Activated CD4-positive, alpha-beta memory T cell treated with anti-CD3 and anti-CD28 coated beads for 36 hours (primary cell): ENCODE results near the gene ATP8A2. TPM values are rescaled to one million over a fixed set of nuclear protein-coding genes. Genes with fewer than 3 reads are reported as not detected.

ENCODE experiments used
- CTCF ChIA-PET: fragments of 350-600 bp; sonication (Branson Sonifier 250); formaldehyde crosslinking; loops from one replicate; lab custom pipeline; 2021; ENCODE audit warnings: antibody characterized with exemption, inconsistent platforms; lab: Charles Lee
- POLR2A ChIA-PET: fragments of 350-600 bp; sonication (Branson Sonifier 250); formaldehyde crosslinking; loops from one replicate; lab custom pipeline; 2021; ENCODE audit warnings: antibody characterized with exemption; lab: Charles Lee
- DNase-seq: peaks from one replicate; pipeline ENCODE4 v3.0.0-alpha.2; 2020
- H3K27ac Mint-ChIP-seq: one replicate; pipeline ENCODE4 v1.8.0; 2021; ENCODE audit warnings: mixed read lengths
- H3K27me3 Mint-ChIP-seq: one replicate; pipeline ENCODE4 v1.8.0; 2021; ENCODE audit warnings: mixed read lengths
- H3K36me3 Mint-ChIP-seq: one replicate; pipeline ENCODE4 v1.8.0; 2021; ENCODE audit warnings: mixed read lengths
- H3K4me1 Mint-ChIP-seq: one replicate; pipeline ENCODE4 v1.8.0; 2021; ENCODE audit warnings: low read depth, mixed read lengths
- H3K4me3 Mint-ChIP-seq: one replicate; pipeline ENCODE4 v1.8.0; 2021; ENCODE audit warnings: mild to moderate bottlenecking, mixed read lengths
- H3K9me3 Mint-ChIP-seq: one replicate; pipeline ENCODE4 v1.8.0; 2021; ENCODE audit warnings: mixed read lengths
- intact Hi-C: fragments of 100-400 bp; cut with micrococcal nuclease; formaldehyde crosslinking; loops from one replicate; pipeline ENCODE4 v1.15.1; 2023
- total RNA-seq, 2 experiments: library from RNA; stranded (reverse); gene quantifications; one replicate each; pipeline ENCODE4 v1.2.3, GENCODE V29; 2021

The ATP8A2 gene
- total RNA-seq, 2 experiments from 2014 or later = 0.22 to 0.29 TPM

GRCh38 chr13:25365720-25366235 lies 6.0 kb upstream of the ATP8A2 start:
- H3K36me3 Mint-ChIP-seq = no peaks in the 10 kb centered on the region
- CTCF ChIA-PET = interaction anchor here (1.4 to 1.6 kb wide), 2 partner anchors 9 to 10 kb away, joined by 6 to 7 read pairs; no protein-coding TSS in a partner anchor
- no peaks in the 10 kb centered on the region for H3K4me1 Mint-ChIP-seq
- no peak overlapping the region for H3K4me3 Mint-ChIP-seq
- intact Hi-C loops = no loop called here
- DNase-seq = no peak
- H3K27ac Mint-ChIP-seq = no peak overlapping the region
- no peaks in the 10 kb centered on the region for H3K9me3 Mint-ChIP-seq
- POLR2A ChIA-PET = interaction anchor here (0.6 kb wide), 1 partner anchor 54 kb away, joined by 3 read pairs; no protein-coding TSS in a partner anchor
- peaks cover 26% of the 10 kb centered on the region for H3K27me3 Mint-ChIP-seq

- no peaks in the 10 kb centered on the region for H3K36me3 Mint-ChIP-seq
- H3K27ac Mint-ChIP-seq = no peak overlapping the region
- H3K9me3 Mint-ChIP-seq = no peaks in the 10 kb centered on the region
- intact Hi-C loops = no loop called here
- DNase-seq = no peak
- ChIA-PET CTCF (no interaction called here), POLR2A (no interaction called here)
- H3K4me1 Mint-ChIP-seq = peaks cover 9% of the 10 kb centered on the region
- H3K4me3 Mint-ChIP-seq = peak overlapping the region; percentile 48
- peaks cover 56% of the 10 kb centered on the region for H3K27me3 Mint-ChIP-seq
Observed at GRCh38 chr13:25371158-25371874, 458 bp upstream of the ATP8A2 start.

- no peak for DNase-seq
- intact Hi-C loops = no loop called here
- peak overlapping the region; percentile 14 for H3K4me3 Mint-ChIP-seq
- H3K36me3 Mint-ChIP-seq = no peaks in the 10 kb centered on the region
- H3K9me3 Mint-ChIP-seq = no peaks in the 10 kb centered on the region
- H3K4me1 Mint-ChIP-seq = peaks cover 9% of the 10 kb centered on the region
- peaks cover 50% of the 10 kb centered on the region for H3K27me3 Mint-ChIP-seq
- CTCF ChIA-PET = interaction anchor here (0.7 kb wide), 1 partner anchor 57 kb away, joined by 3 read pairs; no protein-coding TSS in a partner anchor
- no peak overlapping the region for H3K27ac Mint-ChIP-seq
- POLR2A ChIA-PET = no interaction called here
Observed at GRCh38 chr13:25372284-25373081, 709 bp downstream of the ATP8A2 start.

DNA sequence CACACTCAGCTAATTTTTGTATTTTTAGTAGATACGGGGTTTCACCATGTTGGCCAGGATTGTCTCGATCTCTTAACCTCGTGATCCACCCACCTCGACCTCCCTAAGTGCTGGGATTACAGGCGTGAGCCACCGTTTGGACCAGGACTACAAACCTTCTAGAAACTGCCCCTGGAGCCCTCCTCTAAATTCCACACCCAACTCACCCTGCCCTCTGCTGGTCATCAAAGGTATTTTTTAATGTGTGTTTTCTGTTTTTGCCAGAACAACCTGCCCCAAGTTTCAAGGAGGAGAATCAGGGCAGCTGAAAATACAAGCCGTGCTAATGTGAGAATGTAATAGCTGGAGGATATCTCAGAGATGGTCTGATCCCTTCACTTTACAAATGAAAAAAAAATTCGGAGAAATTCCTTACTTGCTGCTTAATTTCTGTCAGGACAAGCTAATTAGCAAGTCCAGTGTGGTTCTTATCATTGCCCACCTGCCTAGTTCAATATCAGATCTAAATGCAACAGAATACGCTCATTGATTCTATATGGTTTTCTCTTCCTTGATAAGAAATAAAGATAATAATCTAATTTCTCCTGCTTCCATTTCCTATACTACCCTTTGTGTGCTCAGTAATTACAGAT lies 4.1 kb downstream of the ATP8A2 start:
- POLR2A ChIA-PET = no interaction called here
- peak; percentile 30 for DNase-seq
- CTCF ChIA-PET = interaction anchor here (0.6 to 3.3 kb wide), 27 partner anchors 9 to 1789 kb away, joined by 3 to 13 read pairs (median 4); no protein-coding TSS in a partner anchor
- no peak overlapping the region for H3K27ac Mint-ChIP-seq
- peaks cover 9% of the 10 kb centered on the region for H3K4me1 Mint-ChIP-seq
- H3K4me3 Mint-ChIP-seq = no peak overlapping the region
- intact Hi-C loops = loop anchor here (2.0 kb wide), 3 partner anchors 143 to 371 kb away; no protein-coding TSS in a partner anchor
- no peaks in the 10 kb centered on the region for H3K36me3 Mint-ChIP-seq
- H3K9me3 Mint-ChIP-seq = no peaks in the 10 kb centered on the region
- H3K27me3 Mint-ChIP-seq = peaks cover 44% of the 10 kb centered on the region

DNA sequence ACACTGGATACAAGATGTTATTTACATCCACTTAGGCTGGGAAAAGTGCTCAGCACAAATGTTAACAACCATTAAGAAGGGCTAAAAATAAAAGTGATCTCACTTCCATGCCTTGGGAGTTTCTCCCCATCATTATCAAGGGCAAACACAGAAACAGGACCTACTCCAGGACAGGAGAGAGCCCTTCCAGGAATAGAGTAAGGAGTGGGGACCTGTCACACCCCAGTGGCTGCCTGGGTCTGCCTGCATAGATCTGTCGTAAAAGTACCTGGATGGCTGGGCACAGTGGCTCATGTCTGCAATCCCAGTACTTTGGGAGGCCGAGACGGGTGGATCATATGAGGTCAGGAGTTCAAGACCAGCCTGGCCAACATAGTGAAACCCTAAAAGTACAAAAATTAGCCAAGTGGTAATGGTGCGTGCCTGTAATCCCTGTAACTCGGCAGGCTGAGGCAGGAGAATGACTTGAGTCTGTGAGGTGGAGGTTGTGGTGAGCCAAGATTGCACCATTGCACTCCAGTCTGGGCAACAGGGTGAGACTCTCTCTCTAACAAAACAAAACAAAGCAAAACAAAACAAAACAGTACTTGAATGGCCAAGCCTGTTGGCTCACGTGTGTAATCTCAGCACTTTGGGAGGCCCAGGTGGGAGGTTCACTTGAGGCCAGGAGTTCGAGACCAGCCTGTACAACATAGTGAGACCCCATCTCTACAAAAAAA lies 5.6 kb downstream of the ATP8A2 start:
- Mint-ChIP-seq H3K27me3 (peaks cover 42% of the 10 kb centered on the region), H3K9me3 (no peaks in the 10 kb centered on the region), H3K4me3 (no peak overlapping the region), H3K4me1 (peaks cover 4% of the 10 kb centered on the region), H3K27ac (no peak overlapping the region), H3K36me3 (no peaks in the 10 kb centered on the region)
- CTCF ChIA-PET = interaction anchor here (2.8 kb wide), 1 partner anchor 8 kb away, joined by 13 read pairs; no protein-coding TSS in a partner anchor
- POLR2A ChIA-PET = no interaction called here
- no peak for DNase-seq
- intact Hi-C loops = no loop called here

GRCh38 chr13:25378528-25378927 lies 6.8 kb downstream of the ATP8A2 start:
- Mint-ChIP-seq H3K27ac (no peak overlapping the region), H3K36me3 (no peaks in the 10 kb centered on the region), H3K27me3 (peaks cover 33% of the 10 kb centered on the region), H3K4me1 (peaks cover 4% of the 10 kb centered on the region), H3K4me3 (no peak overlapping the region), H3K9me3 (no peaks in the 10 kb centered on the region)
- intact Hi-C loops = no loop called here
- no peak for DNase-seq
- ChIA-PET POLR2A (no interaction called here), CTCF (no interaction called here)

DNA sequence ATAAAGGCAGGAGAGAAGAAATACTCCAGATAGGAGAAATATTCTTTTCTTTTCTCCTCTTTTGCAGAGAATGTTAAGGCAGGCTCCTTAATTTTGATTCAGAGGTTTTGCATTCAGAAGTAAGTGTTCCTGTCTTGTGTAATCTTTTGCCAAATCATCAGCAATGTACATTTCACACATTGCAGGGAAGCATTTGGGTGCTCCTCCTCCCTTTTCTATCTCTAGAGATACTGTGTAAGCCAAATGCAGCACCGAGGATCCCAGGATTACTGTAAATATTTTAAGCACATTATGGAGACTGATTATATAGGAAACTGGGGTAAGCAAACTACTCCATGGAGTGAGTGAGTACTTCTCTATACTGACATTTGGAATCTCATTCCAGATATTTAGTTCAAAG lies 7.2 kb downstream of the ATP8A2 start:
- no peaks in the 10 kb centered on the region for H3K9me3 Mint-ChIP-seq
- POLR2A ChIA-PET = no interaction called here
- CTCF ChIA-PET = no interaction called here
- H3K36me3 Mint-ChIP-seq = no peaks in the 10 kb centered on the region
- intact Hi-C loops = no loop called here
- no peak overlapping the region for H3K27ac Mint-ChIP-seq
- no peak overlapping the region for H3K4me3 Mint-ChIP-seq
- peaks cover 4% of the 10 kb centered on the region for H3K4me1 Mint-ChIP-seq
- DNase-seq = no peak
- peaks cover 30% of the 10 kb centered on the region for H3K27me3 Mint-ChIP-seq

DNA sequence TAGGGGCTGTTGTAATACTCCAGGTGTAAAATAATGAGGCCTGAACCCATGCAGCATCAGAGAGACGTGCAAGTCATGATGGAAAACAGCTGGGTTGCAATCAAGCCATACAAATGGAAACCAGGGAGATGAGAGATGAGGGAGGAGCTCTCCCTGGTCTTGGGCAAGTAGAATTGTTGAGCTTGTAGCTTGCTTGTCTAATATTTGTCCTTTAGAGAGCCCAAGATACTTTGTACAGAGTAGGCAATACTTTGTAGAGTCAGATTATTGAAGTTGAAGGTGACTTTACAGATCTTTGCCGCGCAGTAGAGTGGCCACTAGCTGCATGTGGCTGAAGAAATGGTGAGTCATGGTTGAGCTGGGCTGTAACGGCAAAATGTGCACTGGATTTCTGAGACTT lies 8.3 kb downstream of the ATP8A2 start:
- Mint-ChIP-seq H3K27me3 (peaks cover 24% of the 10 kb centered on the region), H3K27ac (no peak overlapping the region), H3K36me3 (no peaks in the 10 kb centered on the region), H3K4me1 (peaks cover 2% of the 10 kb centered on the region), H3K4me3 (no peak overlapping the region), H3K9me3 (no peaks in the 10 kb centered on the region)
- no peak for DNase-seq
- CTCF ChIA-PET = no interaction called here
- intact Hi-C loops = no loop called here
- POLR2A ChIA-PET = interaction anchor here (0.6 kb wide), 1 partner anchor 487 kb away, joined by 3 read pairs; no protein-coding TSS in a partner anchor

GRCh38 chr13:25380741-25381324 lies 9.1 kb downstream of the ATP8A2 start:
- Mint-ChIP-seq H3K9me3 (no peaks in the 10 kb centered on the region), H3K4me1 (no peaks in the 10 kb centered on the region), H3K36me3 (no peaks in the 10 kb centered on the region), H3K27ac (no peak overlapping the region), H3K27me3 (peaks cover 21% of the 10 kb centered on the region), H3K4me3 (no peak overlapping the region)
- DNase-seq = no peak
- POLR2A ChIA-PET = no interaction called here
- CTCF ChIA-PET = no interaction called here
- intact Hi-C loops = no loop called here

GRCh38 chr13:25384758-25385410 lies 13.1 kb downstream of the ATP8A2 start:
- CTCF ChIA-PET = interaction anchor here (2.8 kb wide), 1 partner anchor 9 kb away, joined by 13 read pairs; no protein-coding TSS in a partner anchor
- Mint-ChIP-seq H3K9me3 (no peaks in the 10 kb centered on the region), H3K4me1 (no peaks in the 10 kb centered on the region), H3K36me3 (no peaks in the 10 kb centered on the region), H3K4me3 (no peak overlapping the region), H3K27ac (no peak overlapping the region), H3K27me3 (peaks cover 29% of the 10 kb centered on the region)
- no peak for DNase-seq
- intact Hi-C loops = no loop called here
- POLR2A ChIA-PET = no interaction called here

DNA sequence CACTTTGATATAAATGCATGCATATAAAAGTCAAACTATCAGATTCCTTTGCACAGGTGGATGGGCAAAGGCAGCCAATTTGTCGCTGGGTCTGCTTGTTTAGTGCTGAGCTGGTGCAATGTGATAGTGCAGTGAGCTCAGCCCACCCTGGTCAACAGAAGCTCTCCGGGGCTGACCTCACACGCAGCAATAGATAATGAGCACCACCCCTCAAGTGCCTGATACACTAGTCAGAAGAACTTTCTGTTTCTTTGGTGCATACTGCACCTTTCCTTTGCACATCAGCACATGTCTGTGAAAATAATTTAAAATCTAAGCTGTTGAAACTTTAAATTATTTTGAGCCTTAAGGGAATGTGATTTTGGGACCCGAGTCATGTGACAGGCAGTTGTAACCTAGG lies 20.2 kb downstream of the ATP8A2 start:
- Mint-ChIP-seq H3K9me3 (no peaks in the 10 kb centered on the region), H3K4me3 (no peak overlapping the region), H3K27ac (no peak overlapping the region), H3K27me3 (peaks cover 21% of the 10 kb centered on the region), H3K4me1 (no peaks in the 10 kb centered on the region), H3K36me3 (no peaks in the 10 kb centered on the region)
- CTCF ChIA-PET = interaction anchor here (2.5 kb wide), 1 partner anchor 17 kb away, joined by 13 read pairs; no protein-coding TSS in a partner anchor
- DNase-seq = no peak
- POLR2A ChIA-PET = no interaction called here
- intact Hi-C loops = no loop called here
